Smooth muscle cell (in vitro differentiated cells): ENCODE measurements around the gene TTYH2. TPM values are rescaled to one million over a fixed set of nuclear protein-coding genes. Genes with fewer than 3 reads are reported as not detected.

Experiments used
- DNase-seq: peaks from one replicate; lab custom pipeline; 2025; ENCODE audit not compliant: unreplicated experiment; lab: John Stamatoyannopoulos, UW
- H2AFZ ChIP-seq: fragments of 200-600 bp; sonication (generic); 2 replicates; pipeline ENCODE4 v1.6.0; 2016; ENCODE audit warnings: antibody characterized with exemption, low read depth, mild to moderate bottlenecking
- H3F3A ChIP-seq: fragments of 200-600 bp; sonication (generic); 2 replicates; pipeline ENCODE4 v1.6.0; 2017; ENCODE audit warnings: antibody characterized with exemption, low read depth
- H3K27ac ChIP-seq: fragments of 200-600 bp; sonication (generic); 2 replicates; pipeline ENCODE4 v1.5.1; 2016; ENCODE audit warnings: low read depth, mild to moderate bottlenecking
- H3K27me3 ChIP-seq: fragments of 200-600 bp; sonication (generic); 2 replicates; pipeline ENCODE4 v1.6.1; 2016; ENCODE audit warnings: low read depth, mild to moderate bottlenecking
- H3K36me3 ChIP-seq: fragments of 200-600 bp; sonication (generic); 2 replicates; pipeline ENCODE4 v1.5.1; 2016; ENCODE audit warnings: low read depth
- H3K4me1 ChIP-seq: fragments of 200-600 bp; sonication (generic); 2 replicates; pipeline ENCODE4 v1.5.1; 2016; ENCODE audit warnings: low read depth
- H3K4me2 ChIP-seq: fragments of 200-600 bp; sonication (generic); 2 replicates; pipeline ENCODE4 v1.6.0; 2016; ENCODE audit warnings: mild to moderate bottlenecking
- H3K4me3 ChIP-seq: fragments of 200-600 bp; sonication (generic); 2 replicates; pipeline ENCODE4 v1.5.1; 2016; ENCODE audit warnings: mild to moderate bottlenecking
- H3K79me2 ChIP-seq: fragments of 200-600 bp; sonication (generic); 2 replicates; pipeline ENCODE4 v1.6.0; 2016; ENCODE audit warnings: low read depth, mild to moderate bottlenecking
- H3K9ac ChIP-seq: fragments of 200-600 bp; sonication (generic); 2 replicates; pipeline ENCODE4 v1.6.0; 2016; ENCODE audit warnings: low read depth
- H3K9me3 ChIP-seq: fragments of 200-600 bp; sonication (generic); replicated peaks from 2 replicates; pipeline ENCODE4 v1.5.1; 2016; ENCODE audit warnings: low read depth
- H4K20me1 ChIP-seq: fragments of 200-600 bp; sonication (generic); 2 replicates; pipeline ENCODE4 v1.6.0; 2016; ENCODE audit warnings: low read depth
- CTCF ChIP-seq: fragments of 200-600 bp; sonication (generic); IDR thresholded peaks from 2 replicates; pipeline ENCODE4 v1.5.1; 2017; ENCODE audit warnings: borderline replicate concordance, mild to moderate bottlenecking, antibody characterized with exemption; ENCODE audit not compliant: insufficient read depth, poor library complexity, severe bottlenecking
- WGBS: methylation state at CpG from one replicate; pipeline ENCODE4 v1.1.7; 2016; ENCODE audit warnings: low lambda C conversion rate; 5-methylcytosine and 5-hydroxymethylcytosine counted together
- polyA plus RNA-seq: library from polyadenylated mRNA; unstranded; fragments of >200 nt; fragmentation: Nextera tagmentation; extraction: Ambion mirVana; gene quantifications from 2 replicates; pipeline ENCODE4 v1.2.1, GENCODE V29; 2016
- total RNA-seq: library from RNA; depleted of rRNA; stranded (reverse); fragments of >200 nt; gene quantifications from 2 replicates; pipeline ENCODE4 v1.2.3, GENCODE V29; 2014

Gene TTYH2
- total and polyA plus RNA-seq, 2 experiments from 2014 or later = 1.6 to 1.9 TPM

- no peak for DNase-seq
- H3K27me3 ChIP-seq = no peaks in the 10 kb centered on the region
- no peaks in the 10 kb centered on the region for H3K36me3 ChIP-seq
- no peak overlapping the region for H3K27ac ChIP-seq
- H3K4me2 ChIP-seq = no peak overlapping the region
- H3K9me3 ChIP-seq = no peaks in the 10 kb centered on the region
- no peak overlapping the region for H3K4me3 ChIP-seq
- no peak for TF ChIP-seq CTCF
- no peak overlapping the region for H3K9ac ChIP-seq
- H3K4me1 ChIP-seq = no peaks in the 10 kb centered on the region
- WGBS = 88% methylated on average over 6 of the region's 6 CpGs
- H3K79me2 ChIP-seq = no peaks in the 10 kb centered on the region
- no peaks in the 10 kb centered on the region for H4K20me1 ChIP-seq
- no peaks in the 10 kb centered on the region for H3F3A ChIP-seq
- H2AFZ ChIP-seq = no peak overlapping the region
Measured at GRCh38 chr17:74251569-74251968, 38.2 kb downstream of the TTYH2 start.

DNA sequence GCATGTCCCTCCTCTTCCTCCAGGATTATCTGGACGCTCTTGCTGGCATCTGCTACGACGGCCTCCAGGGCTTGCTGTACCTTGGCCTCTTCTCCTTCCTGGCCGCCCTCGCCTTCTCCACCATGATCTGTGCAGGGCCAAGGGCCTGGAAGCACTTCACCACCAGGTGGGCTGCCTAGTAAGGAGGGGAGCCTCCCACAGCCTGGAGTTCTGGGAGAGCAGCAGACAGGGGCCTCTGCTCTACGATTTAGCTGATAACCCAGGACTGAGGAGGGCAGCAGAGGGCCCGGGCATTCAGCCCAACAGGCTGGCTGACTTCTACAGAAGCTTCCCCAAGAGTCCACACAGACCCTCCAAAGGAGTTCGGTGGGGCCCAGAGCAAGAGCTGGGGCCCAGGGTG lies 38.8 kb downstream of the TTYH2 start:
- Histone ChIP-seq H3K79me2 (no peaks in the 10 kb centered on the region), H3K9me3 (no peaks in the 10 kb centered on the region), H3F3A (no peaks in the 10 kb centered on the region), H3K36me3 (no peaks in the 10 kb centered on the region), H3K4me1 (no peaks in the 10 kb centered on the region), H3K27me3 (no peaks in the 10 kb centered on the region), H2AFZ (no peak overlapping the region), H3K9ac (no peak overlapping the region), H3K4me2 (no peak overlapping the region), H4K20me1 (no peaks in the 10 kb centered on the region), H3K4me3 (no peak overlapping the region), H3K27ac (no peak overlapping the region)
- TF ChIP-seq CTCF = no peak
- WGBS = 88% methylated on average over 8 of the region's 8 CpGs
- DNase-seq = no peak

GRCh38 chr17:74253036-74253435 lies 39.7 kb downstream of the TTYH2 start:
- no peaks in the 10 kb centered on the region for H3K9me3 ChIP-seq
- H3F3A ChIP-seq = no peaks in the 10 kb centered on the region
- no peaks in the 10 kb centered on the region for H3K36me3 ChIP-seq
- no peak overlapping the region for H3K27ac ChIP-seq
- H4K20me1 ChIP-seq = no peaks in the 10 kb centered on the region
- no peaks in the 10 kb centered on the region for H3K27me3 ChIP-seq
- WGBS = 95% methylated on average over 13 of the region's 13 CpGs
- no peak for TF ChIP-seq CTCF
- H3K4me3 ChIP-seq = no peak overlapping the region
- no peak for DNase-seq
- no peak overlapping the region for H2AFZ ChIP-seq
- no peaks in the 10 kb centered on the region for H3K79me2 ChIP-seq
- H3K9ac ChIP-seq = no peak overlapping the region
- no peak overlapping the region for H3K4me2 ChIP-seq
- no peaks in the 10 kb centered on the region for H3K4me1 ChIP-seq

DNA sequence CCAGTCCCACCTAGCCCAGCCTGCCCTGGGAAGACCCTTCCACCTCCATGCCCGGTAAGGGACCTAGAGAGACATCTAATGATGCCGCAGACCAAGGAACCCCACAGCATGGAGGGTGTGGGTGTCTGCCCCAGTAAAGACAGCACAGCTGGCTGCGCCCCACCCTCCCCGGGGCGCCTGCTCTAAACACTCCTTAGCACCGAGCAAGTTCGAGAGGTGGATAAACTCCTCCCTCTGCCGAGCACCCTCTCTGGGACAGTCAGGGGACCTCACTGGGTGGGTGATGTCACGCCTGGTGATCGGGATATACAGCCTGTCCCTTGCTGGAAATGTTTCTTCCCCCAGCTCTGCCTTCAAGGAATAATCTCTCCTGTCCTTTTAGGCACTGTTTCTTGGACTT lies 43.9 kb downstream of the TTYH2 start:
- H3F3A ChIP-seq = no peaks in the 10 kb centered on the region
- no peaks in the 10 kb centered on the region for H4K20me1 ChIP-seq
- DNase-seq = no peak
- H3K36me3 ChIP-seq = no peaks in the 10 kb centered on the region
- no peaks in the 10 kb centered on the region for H3K79me2 ChIP-seq
- H3K27me3 ChIP-seq = peaks cover 23% of the 10 kb centered on the region
- H3K9me3 ChIP-seq = no peaks in the 10 kb centered on the region
- no peak for TF ChIP-seq CTCF
- H2AFZ ChIP-seq = no peak overlapping the region
- H3K4me1 ChIP-seq = peaks cover 10% of the 10 kb centered on the region
- no peak overlapping the region for H3K9ac ChIP-seq
- H3K4me3 ChIP-seq = no peak overlapping the region
- H3K27ac ChIP-seq = no peak overlapping the region
- WGBS = 88% methylated on average over 10 of the region's 10 CpGs
- no peak overlapping the region for H3K4me2 ChIP-seq
